Liver (tissue), 9 donors: ENCODE data around the gene JTB. TPM values are rescaled to one million over a fixed set of nuclear protein-coding genes. Genes with fewer than 3 reads are reported as not detected.
A peak's percentile ranks its signal among the peaks of the same experiment; 100 is the strongest.

Experiments
- DNase-seq: peaks from one replicate; pipeline ENCODE4 v3.0.0-alpha.2; 2017; ENCODE audit warnings: low spot score
- H3K27ac ChIP-seq, 2 donors: one replicate each; pipeline ENCODE4 v1.7.0; 2013; ENCODE audit warnings: inconsistent platforms in 2 of 2, low read length in 2 of 2, control low read depth in 1 of 2, low read depth in 1 of 2, mild to moderate bottlenecking in 1 of 2
- H3K27me3 ChIP-seq, 4 donors: one replicate each; pipeline versions ENCODE4 v1.6.1 to v1.7.0; 2013; ENCODE audit warnings: low read length in 3 of 4, inconsistent platforms in 1 of 4, mild to moderate bottlenecking in 1 of 4, moderate library complexity in 1 of 4; ENCODE audit not compliant: control insufficient read depth in 4 of 4, insufficient read depth in 4 of 4
- H3K36me3 ChIP-seq, 4 donors: one replicate each; pipeline versions ENCODE4 v1.6.1 to v1.7.0; 2013; ENCODE audit warnings: low read length in 3 of 4, mild to moderate bottlenecking in 3 of 4, low read depth in 1 of 4, moderate library complexity in 1 of 4; ENCODE audit not compliant: control insufficient read depth in 4 of 4, insufficient read depth in 3 of 4
- H3K4me1 ChIP-seq, 4 donors: one replicate each; pipeline versions ENCODE4 v1.6.1 to v1.7.0; 2013; ENCODE audit warnings: low read length in 3 of 4, mild to moderate bottlenecking in 3 of 4, moderate library complexity in 1 of 4; ENCODE audit not compliant: control insufficient read depth in 4 of 4, insufficient read depth in 4 of 4
- H3K4me3 ChIP-seq, 3 donors: one replicate each; pipeline versions ENCODE4 v1.6.1 to v1.7.0; 2013; ENCODE audit warnings: low read length in 3 of 3, control low read depth in 1 of 3, low read depth in 1 of 3, mild to moderate bottlenecking in 1 of 3
- H3K9ac ChIP-seq, 2 donors: one replicate each; pipeline ENCODE4 v1.7.0; 2013; ENCODE audit warnings: low read length in 2 of 2, mild to moderate bottlenecking in 2 of 2, moderate library complexity in 2 of 2, control low read depth in 1 of 2, low read depth in 1 of 2
- H3K9me3 ChIP-seq, 4 donors: one replicate each; pipeline versions ENCODE4 v1.6.1 to v1.7.0; 2013; ENCODE audit warnings: low read length in 3 of 4; ENCODE audit not compliant: control insufficient read depth in 4 of 4
- EGR1 ChIP-seq, 2 donors: IDR thresholded peaks; 2 replicates each; pipeline ENCODE4 v1.6.1; 2016 to 2018; ENCODE audit warnings: antibody characterized with exemption in 2 of 2, low read depth in 2 of 2
- FOXA1 ChIP-seq: IDR thresholded peaks from 2 replicates; pipeline ENCODE4 v1.6.1; 2016; ENCODE audit warnings: antibody characterized with exemption
- HNF4A ChIP-seq, 2 donors: conservative IDR thresholded peaks; 2 replicates each; pipeline ENCODE4 v1.6.1; 2016; ENCODE audit warnings: antibody characterized with exemption in 2 of 2, mild to moderate bottlenecking in 2 of 2
- NR2F2 ChIP-seq: IDR thresholded peaks from 2 replicates; pipeline ENCODE4 v1.6.1; 2016; ENCODE audit warnings: antibody characterized with exemption
- RAD21 ChIP-seq, 2 donors: IDR thresholded peaks; 2 replicates each; pipeline ENCODE4 v1.6.1; 2016; ENCODE audit warnings: antibody characterized with exemption in 2 of 2, mild to moderate bottlenecking in 2 of 2
- RXRA ChIP-seq, 2 donors: IDR thresholded peaks; 2 replicates each; pipeline ENCODE4 v1.6.1; 2017 to 2018; ENCODE audit warnings: antibody characterized with exemption in 2 of 2, mild to moderate bottlenecking in 1 of 2
- SP1 ChIP-seq: IDR thresholded peaks from 2 replicates; pipeline ENCODE4 v1.6.1; 2018; ENCODE audit warnings: antibody characterized with exemption, mild to moderate bottlenecking
- WGBS: extraction: QIAGEN DNeasy Blood & Tissue Kit; methylation state at CpG from one replicate; pipeline ENCODE4 v1.1.7; 2013; 5-methylcytosine and 5-hydroxymethylcytosine counted together
- polyA plus RNA-seq, 2 donors: library from polyadenylated mRNA; stranded (reverse) in 1 of 2; unstranded in 1 of 2; fragments of 200-250 nt in 1 of 2; fragments of >200 nt in 1 of 2; fragmentation: Nextera tagmentation in 1 of 2; extraction: Ambion mirVana in 1 of 2; gene quantifications; one replicate each; pipeline versions ENCODE4 v1.2.1 to v1.2.3, GENCODE V29; 2013 to 2015
- total RNA-seq, 2 donors: library from RNA; depleted of rRNA; stranded (reverse); fragments of >200 nt; gene quantifications; one replicate each; pipeline ENCODE4 v1.2.3, GENCODE V29; 2014
- TF ChIP-seq, protein P1 (sequence below): IDR thresholded peaks from 2 replicates; pipeline ENCODE4 v1.6.1; 2016; ENCODE audit warnings: antibody characterized with exemption
- TF ChIP-seq, protein P2 (sequence below): IDR thresholded peaks from 2 replicates; pipeline ENCODE4 v1.6.1; 2016; ENCODE audit warnings: antibody characterized with exemption, mild to moderate bottlenecking
- donor health status: healthy.
- donor health status: healthy.
- donor health status: healthy.
- donor health status: healthy.
- donor health status: healthy.

The JTB gene
- total and polyA plus RNA-seq, 4 donors: 88.9 to 182 (median 124) TPM

DNA sequence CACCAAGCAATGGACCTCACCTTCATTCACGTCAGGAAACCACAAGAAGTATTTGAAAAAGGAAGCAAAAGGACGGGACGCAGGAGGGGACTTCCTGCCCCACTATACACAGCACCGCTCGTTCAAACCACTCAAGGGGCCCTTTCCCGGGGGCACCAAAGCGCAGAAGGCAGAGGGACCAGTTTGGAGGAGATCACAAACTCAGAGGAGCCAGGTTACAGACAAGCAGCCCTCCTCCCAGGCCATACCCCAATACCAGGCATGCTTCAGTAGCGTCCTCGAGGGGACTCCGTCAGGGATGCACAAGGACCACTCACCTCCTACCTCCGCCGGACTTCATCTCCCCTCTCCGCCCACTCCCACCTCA is 19.7 kb downstream of the JTB start:
- Histone ChIP-seq H3K27me3 (no peaks in the 10 kb centered on the region), H3K36me3 (peaks cover 0 to 8% (median 1%) of the 10 kb centered on the region in 4 donors), H3K9me3 (no peaks in the 10 kb centered on the region), H3K27ac (peak overlapping the region; percentile 91 to 94), H3K4me1 (peaks cover 15 to 68% (median 55%) of the 10 kb centered on the region in 4 donors), H3K4me3 (peak overlapping the region; percentile 68 to 99 (median 89)), H3K9ac (peak overlapping the region; percentile 73 to 89)
- DNase-seq: no peak
- under 1% methylated on average over 13 of the region's 13 CpGs for WGBS
- no peak for TF ChIP-seq FOXA1
- no peak for TF ChIP-seq RXRA (IDR thresholded peaks at IDR 0.05)
- TF ChIP-seq, protein P1, sequence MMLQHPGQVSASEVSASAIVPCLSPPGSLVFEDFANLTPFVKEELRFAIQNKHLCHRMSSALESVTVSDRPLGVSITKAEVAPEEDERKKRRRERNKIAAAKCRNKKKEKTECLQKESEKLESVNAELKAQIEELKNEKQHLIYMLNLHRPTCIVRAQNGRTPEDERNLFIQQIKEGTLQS: no peak

DNA sequence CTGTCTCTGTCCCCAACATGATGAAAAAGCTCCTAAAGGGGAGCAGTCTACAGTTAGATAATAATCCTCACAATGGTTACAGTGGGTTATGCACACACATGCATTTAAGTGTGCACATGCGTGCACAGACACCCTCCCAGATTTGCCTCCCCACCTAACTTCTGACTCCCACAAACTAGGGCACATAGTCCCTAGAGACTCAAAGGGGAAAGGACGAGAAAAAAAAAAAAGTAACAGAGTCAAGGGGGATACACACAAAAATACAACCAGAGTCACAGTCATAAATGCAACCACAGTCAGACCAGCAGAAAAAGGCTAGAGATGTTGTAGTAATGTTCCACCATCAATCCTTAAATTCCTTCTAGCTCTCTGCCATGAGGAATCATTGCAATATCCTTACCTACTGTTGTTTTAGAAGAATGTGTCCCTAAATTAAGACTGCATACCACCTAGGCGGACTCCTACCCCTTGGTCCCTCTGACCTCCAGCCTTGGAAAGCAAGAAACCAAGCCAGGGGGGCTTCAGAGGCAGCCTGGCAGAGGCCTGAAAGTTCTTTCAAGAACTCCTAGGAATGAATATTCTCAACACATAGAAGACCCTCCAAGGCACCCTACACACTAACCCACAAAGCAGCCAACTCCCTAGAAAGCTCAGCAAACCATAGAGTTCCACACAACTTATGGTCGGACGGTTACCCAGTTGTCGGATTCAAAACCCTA is 20.3 kb downstream of the JTB start:
- WGBS: 34% methylated on average over 6 of the region's 6 CpGs
- Histone ChIP-seq H3K9ac (peak overlapping the region; percentile 73 to 89), H3K9me3 (no peaks in the 10 kb centered on the region), H3K4me3 (peak overlapping the region; percentile 68 to 99 (median 89)), H3K27ac (peak overlapping the region; percentile 91 to 94), H3K27me3 (no peaks in the 10 kb centered on the region), H3K36me3 (peaks cover 0 to 12% (median 6%) of the 10 kb centered on the region in 4 donors), H3K4me1 (peaks cover 11 to 62% (median 50%) of the 10 kb centered on the region in 4 donors)
- TF ChIP-seq, protein P1: no peak
- DNase-seq: no peak

DNA sequence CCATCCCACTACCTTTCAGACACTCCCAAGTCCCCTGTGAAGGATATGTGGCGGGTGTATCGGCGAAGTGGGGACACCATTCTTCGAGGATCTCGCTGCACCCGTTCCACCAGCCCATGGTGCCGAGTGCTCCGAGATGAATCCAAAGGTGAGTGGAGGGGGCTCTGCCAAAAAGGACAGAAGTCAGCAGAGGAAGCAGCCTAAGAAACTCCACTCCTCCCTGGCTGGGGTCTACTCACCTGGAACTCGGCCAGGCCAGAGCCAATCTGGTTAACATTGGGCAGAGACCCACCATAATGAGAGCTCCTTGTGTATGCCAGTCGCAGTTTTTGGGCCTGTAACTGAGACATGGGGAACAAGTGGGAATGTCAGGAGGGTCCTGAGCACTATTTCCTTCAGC is 22.6 kb downstream of the JTB start:
- TF ChIP-seq RAD21 (IDR thresholded peaks at IDR 0.05) (no peak), HNF4A (conservative IDR thresholded peaks at IDR 0.05) (no peak), EGR1 (IDR thresholded peaks at IDR 0.05; ENCODE audit: low read depth in 2 of 2) (no peak), FOXA1 (no peak), NR2F2 (no peak), SP1 (no peak)
- TF ChIP-seq, protein P2, sequence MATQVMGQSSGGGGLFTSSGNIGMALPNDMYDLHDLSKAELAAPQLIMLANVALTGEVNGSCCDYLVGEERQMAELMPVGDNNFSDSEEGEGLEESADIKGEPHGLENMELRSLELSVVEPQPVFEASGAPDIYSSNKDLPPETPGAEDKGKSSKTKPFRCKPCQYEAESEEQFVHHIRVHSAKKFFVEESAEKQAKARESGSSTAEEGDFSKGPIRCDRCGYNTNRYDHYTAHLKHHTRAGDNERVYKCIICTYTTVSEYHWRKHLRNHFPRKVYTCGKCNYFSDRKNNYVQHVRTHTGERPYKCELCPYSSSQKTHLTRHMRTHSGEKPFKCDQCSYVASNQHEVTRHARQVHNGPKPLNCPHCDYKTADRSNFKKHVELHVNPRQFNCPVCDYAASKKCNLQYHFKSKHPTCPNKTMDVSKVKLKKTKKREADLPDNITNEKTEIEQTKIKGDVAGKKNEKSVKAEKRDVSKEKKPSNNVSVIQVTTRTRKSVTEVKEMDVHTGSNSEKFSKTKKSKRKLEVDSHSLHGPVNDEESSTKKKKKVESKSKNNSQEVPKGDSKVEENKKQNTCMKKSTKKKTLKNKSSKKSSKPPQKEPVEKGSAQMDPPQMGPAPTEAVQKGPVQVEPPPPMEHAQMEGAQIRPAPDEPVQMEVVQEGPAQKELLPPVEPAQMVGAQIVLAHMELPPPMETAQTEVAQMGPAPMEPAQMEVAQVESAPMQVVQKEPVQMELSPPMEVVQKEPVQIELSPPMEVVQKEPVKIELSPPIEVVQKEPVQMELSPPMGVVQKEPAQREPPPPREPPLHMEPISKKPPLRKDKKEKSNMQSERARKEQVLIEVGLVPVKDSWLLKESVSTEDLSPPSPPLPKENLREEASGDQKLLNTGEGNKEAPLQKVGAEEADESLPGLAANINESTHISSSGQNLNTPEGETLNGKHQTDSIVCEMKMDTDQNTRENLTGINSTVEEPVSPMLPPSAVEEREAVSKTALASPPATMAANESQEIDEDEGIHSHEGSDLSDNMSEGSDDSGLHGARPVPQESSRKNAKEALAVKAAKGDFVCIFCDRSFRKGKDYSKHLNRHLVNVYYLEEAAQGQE: no peak
- TF ChIP-seq, protein P1: no peak
- Histone ChIP-seq H3K27me3 (no peaks in the 10 kb centered on the region), H3K4me1 (peaks cover 10 to 53% (median 46%) of the 10 kb centered on the region in 4 donors), H3K36me3 (peaks cover 6 to 26% (median 22%) of the 10 kb centered on the region in 4 donors), H3K27ac (peak overlapping the region; percentile 48 to 55), H3K9me3 (no peaks in the 10 kb centered on the region), H3K9ac (no peak overlapping the region), H3K4me3 (no peak overlapping the region)
- no peak for DNase-seq
- WGBS: 96% methylated on average over 10 of the region's 10 CpGs
